Measurements from ENCODE around the gene WDR33.

Gene WDR33

GRCh38 chr2:127763776-127764175 is 47.2 kb downstream of the WDR33 start:
- no peak overlapping the region for H3K27ac ChIP-seq (ENCODE audit: low read length)
- no peak for DNase-seq
- H2AFZ ChIP-seq (ENCODE audit: low read depth, low read length), result no peak overlapping the region
- no peak for TF ChIP-seq EZH2 (IDR thresholded peaks at IDR 0.05; ENCODE audit: borderline replicate concordance, low read depth, low read length, severe bottlenecking)
- TF ChIP-seq, protein P1, sequence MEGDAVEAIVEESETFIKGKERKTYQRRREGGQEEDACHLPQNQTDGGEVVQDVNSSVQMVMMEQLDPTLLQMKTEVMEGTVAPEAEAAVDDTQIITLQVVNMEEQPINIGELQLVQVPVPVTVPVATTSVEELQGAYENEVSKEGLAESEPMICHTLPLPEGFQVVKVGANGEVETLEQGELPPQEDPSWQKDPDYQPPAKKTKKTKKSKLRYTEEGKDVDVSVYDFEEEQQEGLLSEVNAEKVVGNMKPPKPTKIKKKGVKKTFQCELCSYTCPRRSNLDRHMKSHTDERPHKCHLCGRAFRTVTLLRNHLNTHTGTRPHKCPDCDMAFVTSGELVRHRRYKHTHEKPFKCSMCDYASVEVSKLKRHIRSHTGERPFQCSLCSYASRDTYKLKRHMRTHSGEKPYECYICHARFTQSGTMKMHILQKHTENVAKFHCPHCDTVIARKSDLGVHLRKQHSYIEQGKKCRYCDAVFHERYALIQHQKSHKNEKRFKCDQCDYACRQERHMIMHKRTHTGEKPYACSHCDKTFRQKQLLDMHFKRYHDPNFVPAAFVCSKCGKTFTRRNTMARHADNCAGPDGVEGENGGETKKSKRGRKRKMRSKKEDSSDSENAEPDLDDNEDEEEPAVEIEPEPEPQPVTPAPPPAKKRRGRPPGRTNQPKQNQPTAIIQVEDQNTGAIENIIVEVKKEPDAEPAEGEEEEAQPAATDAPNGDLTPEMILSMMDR (IDR thresholded peaks at IDR 0.05; ENCODE audit: borderline replicate concordance, extremely low read depth, low read length, poor library complexity, severe bottlenecking), result no peak
- H3K9ac ChIP-seq (ENCODE audit: low read depth, low read length), result no peak overlapping the region
- H3K9me3 ChIP-seq (ENCODE audit: insufficient read depth, low read length, severe bottlenecking), result no peaks in the 10 kb centered on the region
- no peaks in the 10 kb centered on the region for H3K4me1 ChIP-seq (ENCODE audit: insufficient read depth, low read length)
- peaks cover 78% of the 10 kb centered on the region for H3K36me3 ChIP-seq (ENCODE audit: insufficient read depth, low read length)
- peaks cover 6% of the 10 kb centered on the region; the same call in 1 of the 2 replicates for H3K79me2 ChIP-seq (ENCODE audit: insufficient read depth, low read length)
- H3K27me3 ChIP-seq (ENCODE audit: insufficient read depth, low read length, poor library complexity), result no peaks in the 10 kb centered on the region
- no peaks in the 10 kb centered on the region for H4K20me1 ChIP-seq (ENCODE audit: insufficient read depth, low read length)
- ATAC-seq (ENCODE audit: insufficient read depth, low read depth), result no peak
- H3K4me2 ChIP-seq (ENCODE audit: insufficient read depth, low read length), result no peak overlapping the region
- no peak overlapping the region for H3K4me3 ChIP-seq (ENCODE audit: low read depth in 1 of 2, low read length in 2 of 2)

DNA sequence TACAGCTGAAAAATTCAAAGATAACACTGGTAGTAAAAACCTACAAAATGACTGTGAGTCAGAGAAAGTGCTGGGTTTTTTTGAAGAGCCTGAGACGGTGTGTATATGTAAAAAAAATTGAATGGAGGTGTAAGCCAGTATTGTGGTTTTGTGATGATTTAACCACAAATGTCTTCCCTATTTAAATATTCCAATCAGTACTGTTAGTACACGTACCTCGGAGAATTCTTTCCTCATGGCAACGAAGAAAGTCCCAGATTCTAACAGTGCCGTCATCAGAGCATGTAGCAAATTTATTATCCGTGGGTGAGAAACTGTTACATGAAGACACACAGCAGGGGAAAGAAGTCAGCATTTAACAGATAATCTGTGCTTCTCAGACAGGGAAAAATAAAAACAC is 48.1 kb downstream of the WDR33 start:
- ATAC-seq (ENCODE audit: insufficient read depth, low read depth), result no peak
- Histone ChIP-seq H4K20me1 (ENCODE audit: insufficient read depth, low read length) (no peaks in the 10 kb centered on the region), H3K36me3 (ENCODE audit: insufficient read depth, low read length) (peaks cover 77% of the 10 kb centered on the region), H3K79me2 (ENCODE audit: insufficient read depth, low read length) (peaks cover 3% of the 10 kb centered on the region; the same call in 1 of the 2 replicates), H3K27ac (ENCODE audit: low read length) (no peak overlapping the region), H3K9me3 (ENCODE audit: insufficient read depth, low read length, severe bottlenecking) (no peaks in the 10 kb centered on the region), H3K4me2 (ENCODE audit: insufficient read depth, low read length) (no peak overlapping the region), H2AFZ (ENCODE audit: low read depth, low read length) (no peak overlapping the region), H3K4me1 (ENCODE audit: insufficient read depth, low read length) (no peaks in the 10 kb centered on the region), H3K9ac (ENCODE audit: low read depth, low read length) (no peak overlapping the region), H3K4me3 (ENCODE audit: low read depth in 1 of 2, low read length in 2 of 2) (no peak overlapping the region), H3K27me3 (ENCODE audit: insufficient read depth, low read length, poor library complexity) (no peaks in the 10 kb centered on the region)
- TF ChIP-seq, protein P1 (IDR thresholded peaks at IDR 0.05; ENCODE audit: borderline replicate concordance, extremely low read depth, low read length, poor library complexity, severe bottlenecking), result no peak
- no peak for TF ChIP-seq EZH2 (IDR thresholded peaks at IDR 0.05; ENCODE audit: borderline replicate concordance, low read depth, low read length, severe bottlenecking)
- DNase-seq, result no peak

DNA sequence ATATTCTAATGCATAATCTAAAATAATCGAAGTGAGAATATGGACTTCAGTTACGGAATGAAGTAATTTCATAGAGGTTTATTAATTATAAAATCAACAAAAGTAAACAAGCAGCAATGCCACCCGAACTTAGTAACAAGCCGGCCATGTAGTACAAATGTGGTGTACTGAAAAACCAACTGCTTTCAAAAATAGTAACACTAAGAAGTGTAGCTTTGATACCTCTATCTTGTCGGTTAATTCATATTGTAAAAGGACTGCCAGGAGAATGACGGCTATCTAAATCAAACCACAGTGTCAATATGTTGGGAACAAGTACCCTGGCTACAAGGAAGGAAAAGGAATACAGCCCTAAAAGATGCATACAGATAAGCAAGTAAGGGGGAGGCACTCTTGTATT is 48.5 kb downstream of the WDR33 start:
- no peak for TF ChIP-seq EZH2 (IDR thresholded peaks at IDR 0.05; ENCODE audit: borderline replicate concordance, low read depth, low read length, severe bottlenecking)
- TF ChIP-seq, protein P1 (IDR thresholded peaks at IDR 0.05; ENCODE audit: borderline replicate concordance, extremely low read depth, low read length, poor library complexity, severe bottlenecking), result no peak
- H4K20me1 ChIP-seq (ENCODE audit: insufficient read depth, low read length), result no peaks in the 10 kb centered on the region
- no peak overlapping the region for H3K27ac ChIP-seq (ENCODE audit: low read length)
- H3K27me3 ChIP-seq (ENCODE audit: insufficient read depth, low read length, poor library complexity), result no peaks in the 10 kb centered on the region
- no peak overlapping the region for H3K4me2 ChIP-seq (ENCODE audit: insufficient read depth, low read length)
- H2AFZ ChIP-seq (ENCODE audit: low read depth, low read length), result no peak overlapping the region
- H3K4me1 ChIP-seq (ENCODE audit: insufficient read depth, low read length), result no peaks in the 10 kb centered on the region
- peaks cover 77% of the 10 kb centered on the region for H3K36me3 ChIP-seq (ENCODE audit: insufficient read depth, low read length)
- no peak for ATAC-seq (ENCODE audit: insufficient read depth, low read depth)
- H3K9me3 ChIP-seq (ENCODE audit: insufficient read depth, low read length, severe bottlenecking), result no peaks in the 10 kb centered on the region
- no peaks in the 10 kb centered on the region; the same call in 1 of the 2 replicates for H3K79me2 ChIP-seq (ENCODE audit: insufficient read depth, low read length)
- no peak overlapping the region for H3K4me3 ChIP-seq (ENCODE audit: low read depth in 1 of 2, low read length in 2 of 2)
- no peak for DNase-seq
- no peak overlapping the region for H3K9ac ChIP-seq (ENCODE audit: low read depth, low read length)

- ATAC-seq (ENCODE audit: insufficient read depth, low read depth) (no peak), DNase-seq (no peak)
- Histone ChIP-seq H3K4me3 (ENCODE audit: low read depth in 1 of 2, low read length in 2 of 2) (no peak overlapping the region), H3K9me3 (ENCODE audit: insufficient read depth, low read length, severe bottlenecking) (no peaks in the 10 kb centered on the region), H2AFZ (ENCODE audit: low read depth, low read length) (no peak overlapping the region), H3K27ac (ENCODE audit: low read length) (no peak overlapping the region), H4K20me1 (ENCODE audit: insufficient read depth, low read length) (no peaks in the 10 kb centered on the region), H3K27me3 (ENCODE audit: insufficient read depth, low read length, poor library complexity) (no peaks in the 10 kb centered on the region), H3K4me1 (ENCODE audit: insufficient read depth, low read length) (no peaks in the 10 kb centered on the region), H3K36me3 (ENCODE audit: insufficient read depth, low read length) (peaks cover 67% of the 10 kb centered on the region), H3K79me2 (ENCODE audit: insufficient read depth, low read length) (no peaks in the 10 kb centered on the region; the same call in 1 of the 2 replicates), H3K4me2 (ENCODE audit: insufficient read depth, low read length) (no peak overlapping the region), H3K9ac (ENCODE audit: low read depth, low read length) (no peak overlapping the region)
- no peak for TF ChIP-seq EZH2 (IDR thresholded peaks at IDR 0.05; ENCODE audit: borderline replicate concordance, low read depth, low read length, severe bottlenecking)
These were observed 51.0 kb downstream of the WDR33 start for GRCh38 chr2:127759931-127760330.

Measured in DND-41 (cell line).